ENCODE results near the gene SMIM45.

The SMIM45 gene

DNA sequence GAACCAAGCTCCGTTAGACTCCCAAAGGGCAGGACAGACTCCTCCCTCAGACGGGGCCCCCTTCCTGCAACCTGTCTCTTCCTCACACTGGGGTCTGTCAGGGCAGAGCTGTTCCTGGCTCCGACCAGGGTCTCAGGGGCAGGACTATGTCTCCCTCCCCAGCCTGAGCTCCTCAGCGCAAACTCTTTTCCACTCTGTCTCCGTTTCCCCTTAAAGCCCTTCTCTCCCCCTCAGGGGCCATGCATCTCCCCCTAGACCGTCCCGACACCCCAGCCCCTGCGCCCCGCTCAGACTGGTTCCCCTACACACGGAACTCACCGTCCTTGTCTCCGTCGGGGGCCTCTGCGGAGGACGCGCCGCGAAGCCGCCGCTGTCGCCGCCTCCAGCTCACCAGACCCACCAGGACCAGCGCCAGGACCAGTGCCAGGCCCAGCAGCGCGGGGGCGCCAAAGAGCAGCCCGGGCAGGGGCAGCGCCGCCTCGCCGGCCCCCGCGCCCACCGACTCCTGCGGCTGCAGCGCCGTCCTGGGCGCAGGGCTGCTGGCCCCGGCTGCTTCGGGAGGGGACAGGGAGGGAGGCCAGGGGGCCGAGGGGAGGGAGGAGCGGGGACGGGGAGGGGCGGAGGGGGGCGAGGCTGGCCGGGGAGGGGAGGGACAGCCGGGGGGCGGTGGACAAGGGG lies 26.0 kb upstream of the SMIM45 start:
- peak; percentile 82 to 89 (median 85) for DNase-seq
- H3K4me1 ChIP-seq (ENCODE audit: low read depth): peaks cover 4% of the 10 kb centered on the region
- no peaks in the 10 kb centered on the region for H3K9me3 ChIP-seq
- H3K4me3 ChIP-seq: no peak overlapping the region
- H3K36me3 ChIP-seq (ENCODE audit: low read depth): no peaks in the 10 kb centered on the region
- TF ChIP-seq, protein P1, sequence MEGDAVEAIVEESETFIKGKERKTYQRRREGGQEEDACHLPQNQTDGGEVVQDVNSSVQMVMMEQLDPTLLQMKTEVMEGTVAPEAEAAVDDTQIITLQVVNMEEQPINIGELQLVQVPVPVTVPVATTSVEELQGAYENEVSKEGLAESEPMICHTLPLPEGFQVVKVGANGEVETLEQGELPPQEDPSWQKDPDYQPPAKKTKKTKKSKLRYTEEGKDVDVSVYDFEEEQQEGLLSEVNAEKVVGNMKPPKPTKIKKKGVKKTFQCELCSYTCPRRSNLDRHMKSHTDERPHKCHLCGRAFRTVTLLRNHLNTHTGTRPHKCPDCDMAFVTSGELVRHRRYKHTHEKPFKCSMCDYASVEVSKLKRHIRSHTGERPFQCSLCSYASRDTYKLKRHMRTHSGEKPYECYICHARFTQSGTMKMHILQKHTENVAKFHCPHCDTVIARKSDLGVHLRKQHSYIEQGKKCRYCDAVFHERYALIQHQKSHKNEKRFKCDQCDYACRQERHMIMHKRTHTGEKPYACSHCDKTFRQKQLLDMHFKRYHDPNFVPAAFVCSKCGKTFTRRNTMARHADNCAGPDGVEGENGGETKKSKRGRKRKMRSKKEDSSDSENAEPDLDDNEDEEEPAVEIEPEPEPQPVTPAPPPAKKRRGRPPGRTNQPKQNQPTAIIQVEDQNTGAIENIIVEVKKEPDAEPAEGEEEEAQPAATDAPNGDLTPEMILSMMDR (IDR thresholded peaks at IDR 0.05): peak; percentile 77
- ATAC-seq: peak; percentile 87
- intact Hi-C loops (cut with DNase I, micrococcal nuclease): no loop called here

DNA sequence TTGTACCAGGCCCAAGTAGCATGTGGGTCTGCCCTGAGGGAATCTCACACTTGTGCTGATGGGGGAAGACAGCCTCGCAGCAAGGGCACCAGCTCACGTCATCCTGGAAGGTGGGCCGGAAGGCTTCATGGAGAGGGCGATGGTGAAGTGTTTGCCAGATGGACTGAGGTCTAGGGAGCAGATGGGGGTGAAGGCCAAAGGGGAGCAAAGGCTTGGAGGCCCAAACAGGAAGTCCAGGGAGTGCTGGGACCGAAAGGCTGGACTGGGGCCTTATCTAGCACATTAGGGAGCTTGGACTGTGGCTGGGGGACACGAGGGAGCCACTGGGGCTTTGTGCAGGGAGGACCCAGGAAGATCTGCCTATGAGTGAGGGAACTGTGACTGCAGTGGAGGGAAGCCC lies 24.1 kb upstream of the SMIM45 start:
- DNase-seq: no peak
- H3K4me1 ChIP-seq (ENCODE audit: low read depth): peaks cover 4% of the 10 kb centered on the region
- H3K4me3 ChIP-seq: no peak overlapping the region
- ATAC-seq: no peak
- intact Hi-C loops (cut with DNase I, micrococcal nuclease): no loop called here
- TF ChIP-seq, protein P1 (IDR thresholded peaks at IDR 0.05): no peak
- H3K36me3 ChIP-seq (ENCODE audit: low read depth): no peaks in the 10 kb centered on the region
- H3K9me3 ChIP-seq: no peaks in the 10 kb centered on the region

DNA sequence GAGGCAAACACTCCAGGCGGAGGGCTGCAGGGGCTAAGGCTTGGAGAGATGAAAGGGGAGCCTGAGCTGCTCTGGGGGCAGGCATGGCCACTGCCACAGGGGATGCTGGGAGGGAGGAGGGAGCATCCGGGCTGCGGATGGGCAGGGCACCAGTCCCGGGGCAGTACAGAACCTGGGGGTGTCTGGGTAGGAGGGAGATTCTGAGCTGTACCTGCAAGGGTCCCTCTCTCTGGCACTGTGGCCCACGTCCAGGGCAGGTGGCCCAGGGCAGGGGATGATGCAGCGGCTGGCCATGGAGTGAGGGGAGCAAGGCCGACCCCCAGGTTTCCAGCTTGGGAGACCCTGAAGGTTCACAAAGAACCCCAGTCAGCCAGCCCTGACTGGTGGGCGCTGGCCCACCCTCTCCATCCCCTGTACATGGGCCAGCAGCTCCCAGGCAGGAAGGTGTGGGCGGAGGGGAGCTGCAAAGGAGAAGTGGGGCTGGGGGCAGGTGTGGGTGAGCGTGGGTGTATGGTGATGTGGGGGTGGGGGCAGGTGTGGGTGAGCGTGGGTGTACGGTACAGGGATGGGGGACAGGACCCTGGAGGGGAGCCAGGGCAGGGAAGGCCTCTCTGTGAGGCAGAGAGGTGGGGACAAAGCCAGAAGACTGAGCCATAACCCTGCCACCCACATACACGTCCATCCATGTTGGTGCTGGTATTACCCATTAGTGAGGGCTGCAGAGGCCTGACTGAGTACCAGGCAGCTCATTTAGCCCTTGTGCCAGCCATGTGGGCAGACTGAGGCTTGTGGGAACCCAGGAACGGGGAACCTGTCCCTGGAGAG lies 23.1 kb upstream of the SMIM45 start:
- Histone ChIP-seq H3K4me3 (no peak overlapping the region), H3K4me1 (ENCODE audit: low read depth) (peaks cover 4% of the 10 kb centered on the region), H3K36me3 (ENCODE audit: low read depth) (no peaks in the 10 kb centered on the region), H3K9me3 (no peaks in the 10 kb centered on the region)
- ATAC-seq (no peak), DNase-seq (no peak)
- TF ChIP-seq, protein P1 (IDR thresholded peaks at IDR 0.05): no peak
- intact Hi-C loops (cut with DNase I, micrococcal nuclease): no loop called here

DNA sequence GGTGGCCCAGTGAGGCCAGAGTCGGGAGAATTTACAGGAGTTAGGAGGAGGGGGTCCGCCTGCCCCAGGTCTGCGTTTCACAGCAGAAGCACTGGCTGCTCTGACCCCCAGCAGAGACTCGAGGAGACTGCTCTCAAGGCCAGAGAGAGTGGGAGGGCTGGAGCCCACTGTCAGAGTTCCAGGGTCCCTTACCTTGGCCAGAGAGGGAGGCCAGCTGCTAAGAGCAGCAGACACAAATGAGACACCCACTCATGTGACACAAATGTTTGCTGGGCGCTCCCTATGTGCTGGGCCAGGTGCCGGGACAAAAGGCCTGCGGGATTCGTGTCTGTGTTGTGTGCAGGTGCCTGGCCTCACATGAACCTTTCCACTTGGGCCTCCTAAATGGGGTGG lies 22.5 kb upstream of the SMIM45 start:
- intact Hi-C loops (cut with DNase I, micrococcal nuclease): no loop called here
- TF ChIP-seq, protein P1 (IDR thresholded peaks at IDR 0.05): no peak
- ATAC-seq (no peak), DNase-seq (no peak)
- H3K36me3 ChIP-seq (ENCODE audit: low read depth): no peaks in the 10 kb centered on the region
- no peaks in the 10 kb centered on the region for H3K9me3 ChIP-seq
- peaks cover 4% of the 10 kb centered on the region for H3K4me1 ChIP-seq (ENCODE audit: low read depth)
- H3K4me3 ChIP-seq: no peak overlapping the region

DNA sequence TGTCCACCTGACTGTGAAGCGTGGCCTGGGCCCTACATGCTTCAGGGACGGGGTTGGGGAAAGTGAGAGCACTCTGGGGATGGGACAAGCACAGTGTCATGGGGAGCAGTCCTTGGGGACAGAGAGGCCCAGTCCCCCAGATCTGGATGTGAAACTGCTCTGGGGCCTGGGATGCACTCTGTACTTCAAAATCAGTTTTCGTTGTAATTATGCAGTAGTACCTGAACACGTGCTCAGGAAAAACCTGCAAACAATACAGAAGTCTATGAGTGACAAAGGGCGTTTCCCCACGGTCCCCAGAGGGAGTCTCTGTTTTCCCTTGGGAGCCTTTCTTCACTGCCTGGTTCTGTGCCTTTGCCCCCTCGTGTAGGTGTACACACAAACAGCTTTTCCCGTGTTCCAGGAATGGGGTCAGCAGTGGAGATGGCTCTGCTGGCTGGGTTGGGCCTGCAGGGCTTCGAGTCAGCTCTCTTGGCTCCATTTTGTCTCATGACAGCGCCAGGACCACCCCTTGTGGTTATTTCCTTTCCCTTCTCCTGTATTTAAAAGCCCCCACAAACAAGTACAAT lies 20.2 kb upstream of the SMIM45 start:
- no peaks in the 10 kb centered on the region for H3K4me1 ChIP-seq (ENCODE audit: low read depth)
- TF ChIP-seq, protein P1 (IDR thresholded peaks at IDR 0.05): no peak
- H3K9me3 ChIP-seq: no peaks in the 10 kb centered on the region
- no peaks in the 10 kb centered on the region for H3K36me3 ChIP-seq (ENCODE audit: low read depth)
- H3K4me3 ChIP-seq: no peak overlapping the region
- ATAC-seq: no peak
- DNase-seq: no peak
- intact Hi-C loops (cut with DNase I, micrococcal nuclease): no loop called here
